Brain (organoid and tissue), 1 donor: Measurements from ENCODE around the gene SP110. TPM values are rescaled to one million over a fixed set of nuclear protein-coding genes. Genes with fewer than 3 reads are reported as not detected.

Experiments
- polyA plus RNA-seq: library from polyadenylated mRNA; stranded (reverse); fragments of 350-450 nt; fragmentation: Illumina TruSeq; extraction: RNeasy Lipid Tissue Mini Kit (QIAGEN cat#74804); gene quantifications from one replicate; pipeline ENCODE4 v1.2.3, GENCODE V29; 2015; ENCODE audit warnings: low read depth, low replicate concordance; ENCODE audit not compliant: insufficient read depth

Gene SP110
- polyA plus RNA-seq, 1 donor from 2014 or later = 5.1 TPM

Other genes with a start within 250 kb of the SP110 start
- gene SLC16A14, start 151.1 kb downstream of the SP110 start, polyA plus RNA-seq = 2.2 TPM
- not detected for gene SP140, start 5.8 kb upstream of the SP110 start, polyA plus RNA-seq
- 0.70 TPM for gene SP140L, start 107.2 kb upstream of the SP110 start, polyA plus RNA-seq
- 3.1 TPM for gene SP100, start 196.2 kb upstream of the SP110 start, polyA plus RNA-seq